SH-SY5Y (cell line): Measurements from ENCODE around the gene KLC1.

Source experiments
- GATA2 ChIP-seq: IDR thresholded peaks from 2 replicates; pipeline ENCODE4 v1.6.1; 2011; ENCODE audit warnings: mild to moderate bottlenecking, low read depth, low read length
- GATA3 ChIP-seq: IDR thresholded peaks from 2 replicates; pipeline ENCODE4 v1.6.1; 2011; ENCODE audit warnings: low read depth, mild to moderate bottlenecking, low read length, moderate library complexity

DNA sequence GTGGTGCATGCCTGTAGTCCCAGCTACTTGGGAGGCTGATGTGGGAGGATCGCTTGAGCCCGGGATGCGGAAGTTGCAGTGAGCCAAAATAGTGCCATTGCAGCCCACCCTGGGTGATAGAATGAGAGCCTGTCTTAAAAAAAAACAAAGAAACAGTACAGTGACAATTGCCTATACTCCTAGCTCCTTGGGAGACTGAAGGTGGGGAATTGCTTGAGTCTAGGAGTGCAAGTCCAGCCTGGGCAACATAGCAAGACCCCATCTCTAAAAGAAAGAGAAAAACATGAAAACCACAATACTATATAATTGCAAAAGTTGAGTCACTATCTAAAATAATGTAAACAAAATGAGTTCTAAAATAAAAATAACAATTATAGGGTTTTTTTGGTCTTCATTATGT lies 20.0 kb downstream of the KLC1 start:
- TF ChIP-seq GATA2, result no peak
- no peak for TF ChIP-seq GATA3
